Activated CD8-positive, alpha-beta T cell treated with anti-CD3 and anti-CD28 coated beads, Interleukin-2, amount 10 ng/mL, durations not matched to agents 7 days and 5 days (primary cell): ENCODE data around the gene WDR90. TPM values are rescaled to one million over a fixed set of nuclear protein-coding genes. Genes with fewer than 3 reads are reported as not detected.

ENCODE experiments used
- ATAC-seq: fragments of 150-1000 bp; cut with Tn5 transposase; one replicate; pipeline ENCODE4 v1.10.0; 2021; ENCODE audit warnings: moderate library complexity
- CTCF ChIA-PET: fragments of 350-600 bp; sonication (Branson Sonifier 250); formaldehyde crosslinking; loops from one replicate; lab custom pipeline; 2021; ENCODE audit warnings: antibody characterized with exemption; lab: Charles Lee
- POLR2A ChIA-PET: fragments of 350-600 bp; sonication (Branson Sonifier 250); formaldehyde crosslinking; loops from one replicate; lab custom pipeline; 2021; ENCODE audit warnings: antibody characterized with exemption; lab: Charles Lee
- DNase-seq: peaks from one replicate; pipeline ENCODE4 v3.0.0-alpha.2; 2020
- H3K27ac Mint-ChIP-seq: one replicate; pipeline ENCODE4 v1.8.0; 2021; ENCODE audit warnings: mild to moderate bottlenecking, mixed read lengths
- H3K27me3 Mint-ChIP-seq: one replicate; pipeline ENCODE4 v1.8.0; 2021; ENCODE audit warnings: low read depth, mixed read lengths
- H3K36me3 Mint-ChIP-seq: one replicate; pipeline ENCODE4 v1.8.0; 2021; ENCODE audit warnings: low read depth, mixed read lengths
- H3K4me1 Mint-ChIP-seq: one replicate; pipeline ENCODE4 v1.8.0; 2021; ENCODE audit warnings: low read depth, mixed read lengths
- H3K4me3 Mint-ChIP-seq: one replicate; pipeline ENCODE4 v1.8.0; 2021; ENCODE audit warnings: mild to moderate bottlenecking, mixed read lengths
- H3K9me3 Mint-ChIP-seq: one replicate; pipeline ENCODE4 v1.8.0; 2022; ENCODE audit warnings: mixed read lengths; ENCODE audit not compliant: insufficient read depth
- total RNA-seq, 2 experiments: library from RNA; stranded (reverse); gene quantifications; one replicate each; pipeline ENCODE4 v1.2.3, GENCODE V29; 2021

The WDR90 gene
- 100 to 1,000 TPM in 1 of 2 experiments, 10 to 100 TPM in 1; 96.8 to 106 TPM for total RNA-seq

DNA sequence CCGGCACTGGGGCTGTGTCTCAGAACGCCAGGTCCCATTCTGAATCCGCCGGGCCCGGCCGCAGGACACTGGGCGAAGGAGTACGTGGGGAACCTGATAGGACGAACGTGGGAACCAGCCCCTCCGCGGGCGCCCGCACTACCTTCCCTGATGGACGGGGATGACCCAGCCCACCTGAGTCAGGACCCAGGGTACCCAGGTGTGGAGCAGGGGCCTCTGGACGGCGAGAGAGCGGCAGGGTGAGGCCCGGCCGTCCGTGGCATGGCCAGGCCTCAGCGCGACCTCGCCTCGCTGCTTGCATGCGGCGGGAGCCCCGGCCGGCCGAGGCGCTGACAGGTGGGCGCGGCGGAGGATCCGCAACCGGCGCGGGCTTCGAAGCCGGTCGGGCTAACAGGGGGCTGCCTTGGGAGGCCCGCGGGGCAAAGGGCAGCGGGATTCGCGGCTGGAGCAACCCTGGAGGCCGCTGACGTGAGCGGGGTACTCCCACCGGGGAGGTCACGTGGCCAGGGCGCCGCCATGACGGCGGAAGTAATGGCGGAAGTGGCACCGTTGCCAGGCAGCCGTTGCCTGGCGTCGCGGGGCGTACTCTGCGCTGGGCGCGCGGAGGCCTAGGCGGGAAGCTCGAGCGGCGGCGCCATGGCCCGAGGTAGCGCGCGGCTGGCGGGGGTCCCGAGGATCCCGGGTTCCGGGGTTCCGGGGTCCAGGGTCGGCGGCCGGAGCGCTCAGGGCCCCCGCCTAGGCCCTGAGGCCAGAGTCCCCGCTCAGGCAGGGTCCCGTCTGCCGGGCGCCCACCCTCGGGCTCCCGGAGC lies at the start of gene WDR90:
Gene WDR90, plus strand, starts transcription at position 585 of the 809 bp plus-strand sequence. Its CDS starts 52 bp downstream, at position 637.
- peaks cover 15% of the 10 kb centered on the region for H3K4me1 Mint-ChIP-seq
- peak within 1 kb of the TSS; percentile 78 for H3K27ac Mint-ChIP-seq
- DNase-seq (peak; percentile 95), ATAC-seq (peak; percentile 84)
- CTCF ChIA-PET = interaction anchor here (0.7 to 2.6 kb wide), 4 partner anchors 12 to 70 kb away, joined by 3 to 16 read pairs (median 4); partner anchors contain the start of genes METTL26 and RHOT2
- H3K9me3 Mint-ChIP-seq = no peaks in the 10 kb centered on the region
- POLR2A ChIA-PET = interaction anchor here (0.6 to 1.1 kb wide), 4 partner anchors 10 to 79 kb away, joined by 3 read pairs; partner anchors contain the start of genes PIGQ and RHOT2
- H3K36me3 Mint-ChIP-seq = peaks cover 8% of the 10 kb centered on the region
- H3K4me3 Mint-ChIP-seq = peak within 1 kb of the TSS; percentile 78
- H3K27me3 Mint-ChIP-seq = no peaks in the 10 kb centered on the region

DNA sequence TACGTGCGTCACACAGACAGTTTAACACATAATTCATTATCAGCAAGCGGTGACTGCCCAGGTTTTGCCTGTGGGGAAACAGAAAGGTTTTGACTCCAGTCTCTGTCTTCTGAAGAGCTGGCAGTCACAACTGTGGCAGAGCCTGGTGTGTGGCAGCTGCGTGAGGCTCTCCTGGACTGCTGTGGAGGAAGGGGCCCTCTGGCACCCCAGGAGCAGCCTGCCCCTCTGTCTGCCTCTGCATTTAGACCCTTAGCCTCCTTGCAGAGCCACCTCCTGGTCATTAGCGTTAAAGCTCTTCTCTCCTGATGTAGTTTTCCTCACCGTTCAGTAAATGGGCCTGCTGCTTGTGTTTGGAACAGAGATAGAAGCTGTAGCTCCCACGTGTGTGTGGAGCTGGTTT lies 48.4 kb upstream of the WDR90 start:
- no peak for DNase-seq
- Mint-ChIP-seq H3K4me3 (no peak overlapping the region), H3K36me3 (peaks cover 11% of the 10 kb centered on the region), H3K27ac (no peak overlapping the region), H3K4me1 (peaks cover 2% of the 10 kb centered on the region), H3K27me3 (no peaks in the 10 kb centered on the region), H3K9me3 (no peaks in the 10 kb centered on the region)
- ChIA-PET CTCF (interaction anchor here (0.9 to 2.0 kb wide), 4 partner anchors 9 to 218 kb away, joined by 3 to 5 read pairs (median 3); partner anchors contain the start of gene METTL26), POLR2A (interaction anchor here (0.6 kb wide), 1 partner anchor 47 kb away, joined by 3 read pairs; no protein-coding TSS in a partner anchor)
- ATAC-seq = no peak

DNA sequence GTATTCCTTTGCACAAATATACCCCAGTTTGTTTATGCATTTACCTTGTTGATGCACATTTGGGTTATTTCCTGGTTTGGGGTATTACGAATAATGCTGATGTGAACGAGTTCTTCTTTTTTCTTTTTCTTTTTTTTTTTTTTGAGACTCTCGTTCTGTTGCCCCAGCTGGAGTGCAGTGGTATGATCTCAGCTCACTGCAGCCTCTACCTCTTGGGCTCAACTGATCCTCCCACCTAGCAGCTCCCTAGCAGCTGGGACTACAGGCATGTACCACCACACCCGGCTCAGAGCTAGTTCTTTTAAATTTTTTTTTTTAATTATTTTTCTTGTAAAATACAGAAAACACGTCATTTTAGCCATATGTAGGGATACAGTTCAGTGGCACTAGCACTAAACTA lies 45.2 kb upstream of the WDR90 start:
- POLR2A ChIA-PET = no interaction called here
- no peak for DNase-seq
- no peaks in the 10 kb centered on the region for H3K27me3 Mint-ChIP-seq
- H3K4me1 Mint-ChIP-seq = peaks cover 2% of the 10 kb centered on the region
- H3K27ac Mint-ChIP-seq = no peak overlapping the region
- no peak overlapping the region for H3K4me3 Mint-ChIP-seq
- ATAC-seq = no peak
- H3K9me3 Mint-ChIP-seq = no peaks in the 10 kb centered on the region
- CTCF ChIA-PET = no interaction called here
- peaks cover 4% of the 10 kb centered on the region for H3K36me3 Mint-ChIP-seq

DNA sequence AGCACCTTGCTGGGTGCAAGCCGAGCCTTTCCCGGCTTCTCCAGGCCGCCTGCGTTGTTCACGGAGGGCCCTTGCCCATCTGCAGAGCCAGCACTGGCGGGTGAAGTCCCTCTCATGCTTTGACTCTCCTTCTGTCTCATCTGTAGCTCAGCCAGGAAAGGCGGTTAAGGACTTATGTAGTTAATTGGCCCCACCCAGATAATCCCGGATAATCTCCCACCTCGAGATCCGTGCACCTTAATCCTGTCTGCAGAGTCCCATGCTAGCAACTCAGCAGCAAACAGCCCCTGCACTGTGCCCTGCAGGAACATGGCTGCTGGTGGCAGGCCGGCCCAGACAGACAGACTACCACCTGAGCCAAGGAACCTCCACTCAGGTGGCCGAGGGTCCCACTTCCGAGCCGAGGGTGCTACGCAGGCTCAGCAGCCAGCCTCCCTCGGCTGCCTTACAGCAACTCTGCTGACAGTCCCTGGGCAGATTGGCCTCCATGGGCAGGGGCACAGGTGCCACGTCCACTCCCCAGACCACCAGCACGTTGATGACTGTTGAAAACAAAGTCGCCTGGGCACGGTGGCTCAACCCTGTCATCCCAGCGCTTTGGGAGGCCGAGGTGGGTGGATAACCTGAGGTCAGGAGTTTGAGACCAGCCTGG lies 42.4 kb upstream of the WDR90 start:
- Mint-ChIP-seq H3K9me3 (no peaks in the 10 kb centered on the region), H3K4me3 (no peak overlapping the region), H3K27ac (no peak overlapping the region), H3K4me1 (peaks cover 7% of the 10 kb centered on the region), H3K27me3 (no peaks in the 10 kb centered on the region), H3K36me3 (peaks cover 2% of the 10 kb centered on the region)
- ATAC-seq (no peak), DNase-seq (no peak)
- ChIA-PET CTCF (no interaction called here), POLR2A (no interaction called here)

DNA sequence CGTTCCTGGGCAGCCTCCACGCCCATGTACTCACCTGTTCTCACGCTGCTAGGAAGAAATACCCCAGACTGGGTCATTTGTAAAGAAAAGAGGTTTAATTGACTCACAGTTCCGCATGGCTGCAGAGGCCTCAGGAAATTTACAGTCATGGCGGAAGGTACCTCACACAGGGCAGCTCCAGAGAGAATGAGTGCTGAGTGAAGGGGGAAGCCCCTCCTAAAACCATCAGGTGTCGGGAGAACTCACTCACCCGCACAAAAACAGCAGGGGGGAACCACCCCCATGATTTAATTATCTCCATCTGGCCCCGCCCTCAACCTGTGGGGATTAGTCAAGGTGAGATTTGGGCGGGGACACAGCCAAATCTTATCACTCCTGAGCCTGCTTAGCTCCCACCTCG lies 41.1 kb upstream of the WDR90 start:
- Mint-ChIP-seq H3K36me3 (peaks cover 2% of the 10 kb centered on the region), H3K4me1 (peaks cover 4% of the 10 kb centered on the region), H3K27me3 (no peaks in the 10 kb centered on the region), H3K4me3 (no peak overlapping the region), H3K9me3 (no peaks in the 10 kb centered on the region), H3K27ac (no peak overlapping the region)
- ChIA-PET POLR2A (no interaction called here), CTCF (interaction anchor here (0.9 kb wide), 1 partner anchor 29 kb away, joined by 3 read pairs; no protein-coding TSS in a partner anchor)
- ATAC-seq (no peak), DNase-seq (no peak)

DNA sequence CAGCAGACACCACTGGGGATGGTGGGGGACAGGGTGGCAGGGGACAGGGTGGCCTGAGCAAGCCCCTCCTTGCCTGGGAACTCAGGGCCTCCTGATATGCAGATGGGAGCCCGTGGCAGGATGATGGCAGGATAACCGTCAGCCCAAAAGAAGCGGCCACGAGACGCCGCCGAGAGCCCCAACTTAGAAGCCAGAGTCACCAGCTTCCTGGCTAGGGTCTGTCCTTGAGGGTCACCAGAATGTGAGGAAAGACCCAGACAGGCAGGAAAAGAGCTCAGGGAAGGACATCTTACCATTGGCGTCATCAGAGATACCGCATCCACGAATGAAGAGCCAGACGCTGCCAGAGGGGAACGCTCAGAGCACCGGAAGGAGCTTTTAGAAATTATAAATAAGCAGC lies 39.8 kb upstream of the WDR90 start:
- ChIA-PET CTCF (interaction anchor here (1.4 kb wide), 1 partner anchor 8 kb away, joined by 5 read pairs; no protein-coding TSS in a partner anchor), POLR2A (interaction anchor here (1.1 kb wide), 1 partner anchor 19 kb away, joined by 3 read pairs; no protein-coding TSS in a partner anchor)
- ATAC-seq (no peak), DNase-seq (no peak)
- peaks cover 4% of the 10 kb centered on the region for H3K4me1 Mint-ChIP-seq
- no peak overlapping the region for H3K27ac Mint-ChIP-seq
- H3K27me3 Mint-ChIP-seq = no peaks in the 10 kb centered on the region
- peaks cover 2% of the 10 kb centered on the region for H3K36me3 Mint-ChIP-seq
- no peak overlapping the region for H3K4me3 Mint-ChIP-seq
- no peaks in the 10 kb centered on the region for H3K9me3 Mint-ChIP-seq

DNA sequence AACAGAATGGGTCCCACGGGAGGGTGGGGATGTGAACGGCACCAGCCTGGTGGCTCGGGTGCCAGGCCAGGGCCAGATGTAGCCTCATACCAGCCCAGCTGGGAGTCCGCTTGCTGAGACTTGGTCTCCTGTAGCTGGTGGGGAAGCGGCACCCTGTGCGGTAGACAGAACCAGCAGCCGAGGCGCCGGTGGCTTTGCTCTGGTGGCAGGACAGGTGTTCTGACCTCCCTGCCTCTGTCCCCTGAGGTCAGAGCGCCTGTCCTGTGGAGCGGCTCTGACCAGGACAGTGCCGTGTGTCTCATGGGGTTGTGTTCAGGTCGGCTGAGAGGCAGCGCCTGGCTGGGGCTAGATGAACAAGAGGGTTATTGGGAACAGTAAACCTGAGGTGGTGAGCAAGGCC lies 39.2 kb upstream of the WDR90 start:
- no peaks in the 10 kb centered on the region for H3K27me3 Mint-ChIP-seq
- ChIA-PET CTCF (interaction anchor here (1.4 kb wide), 1 partner anchor 9 kb away, joined by 5 read pairs; no protein-coding TSS in a partner anchor), POLR2A (interaction anchor here (1.1 kb wide), 1 partner anchor 19 kb away, joined by 3 read pairs; no protein-coding TSS in a partner anchor)
- H3K36me3 Mint-ChIP-seq = peaks cover 2% of the 10 kb centered on the region
- ATAC-seq = no peak
- no peaks in the 10 kb centered on the region for H3K9me3 Mint-ChIP-seq
- no peak overlapping the region for H3K4me3 Mint-ChIP-seq
- H3K4me1 Mint-ChIP-seq = peaks cover 4% of the 10 kb centered on the region
- no peak for DNase-seq
- no peak overlapping the region for H3K27ac Mint-ChIP-seq

DNA sequence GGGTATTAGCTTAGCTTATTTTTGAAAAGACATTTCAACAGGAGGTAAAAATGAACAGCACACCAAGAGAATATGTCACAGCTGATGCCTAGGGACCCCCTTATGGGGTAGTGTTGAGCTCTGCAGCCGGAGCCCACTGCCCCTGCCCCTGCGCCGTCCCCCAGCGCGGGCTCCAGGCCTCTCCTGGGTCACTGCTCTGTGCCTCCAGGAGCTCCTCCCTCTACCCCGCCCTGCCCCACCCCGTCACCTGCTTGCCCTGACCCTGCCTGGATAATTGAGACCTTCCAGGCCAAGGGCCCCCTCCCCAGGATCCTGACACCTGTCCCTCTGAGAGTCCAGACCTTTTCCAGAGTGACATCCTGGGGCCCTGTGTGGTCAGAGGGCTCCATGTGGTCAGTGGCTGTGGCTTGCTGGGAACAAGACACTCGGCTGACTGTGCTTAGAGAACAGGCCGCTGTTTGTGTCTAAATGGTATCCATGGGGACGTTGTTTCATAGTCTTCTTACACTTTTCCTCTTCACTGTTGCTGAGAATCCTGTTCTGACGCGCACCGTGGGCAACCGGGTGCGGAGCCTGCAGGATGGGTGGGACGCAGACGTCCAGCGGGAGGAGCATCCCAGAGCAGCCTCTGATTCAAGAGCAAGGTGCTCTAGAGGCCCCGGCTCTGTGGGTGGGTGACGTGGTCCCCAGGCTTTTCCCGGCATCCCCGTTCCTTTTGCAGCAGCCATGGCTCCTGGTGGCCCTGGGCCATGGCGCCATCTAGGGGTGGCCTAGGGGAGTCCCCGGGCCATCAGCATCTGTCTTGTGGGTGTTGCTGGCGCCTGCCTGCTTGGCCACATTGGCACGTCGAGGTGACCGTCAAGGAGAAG lies 38.4 kb upstream of the WDR90 start:
- Mint-ChIP-seq H3K27me3 (no peaks in the 10 kb centered on the region), H3K9me3 (no peaks in the 10 kb centered on the region), H3K4me1 (peaks cover 4% of the 10 kb centered on the region), H3K36me3 (no peaks in the 10 kb centered on the region), H3K27ac (no peak overlapping the region), H3K4me3 (no peak overlapping the region)
- peak; percentile 47 for DNase-seq
- POLR2A ChIA-PET = interaction anchor here (1.1 kb wide), 1 partner anchor 20 kb away, joined by 3 read pairs; no protein-coding TSS in a partner anchor
- CTCF ChIA-PET = interaction anchor here (1.4 kb wide), 1 partner anchor 10 kb away, joined by 5 read pairs; no protein-coding TSS in a partner anchor
- no peak for ATAC-seq

DNA sequence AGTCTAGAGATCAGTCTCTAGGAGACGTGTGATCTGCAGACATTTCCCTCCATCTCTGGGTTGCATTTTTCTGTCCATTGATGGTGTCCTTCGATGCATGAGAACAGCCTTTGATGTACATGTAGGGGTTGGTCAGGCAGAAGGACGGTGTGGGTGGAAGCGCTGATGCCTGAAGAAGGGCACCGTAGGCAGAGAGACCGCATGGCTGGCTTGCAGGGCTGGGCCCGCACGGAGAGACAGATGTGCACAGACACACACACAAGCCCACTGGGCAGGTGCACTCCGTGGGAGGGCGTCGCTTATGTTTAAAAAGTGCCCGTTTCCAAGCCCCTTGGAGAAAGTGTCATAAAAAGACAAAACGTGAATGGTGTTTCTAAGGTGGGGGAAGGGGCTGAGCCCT lies 34.0 kb upstream of the WDR90 start:
- ChIA-PET POLR2A (no interaction called here), CTCF (no interaction called here)
- no peak for DNase-seq
- ATAC-seq = no peak
- Mint-ChIP-seq H3K4me1 (peaks cover 4% of the 10 kb centered on the region), H3K27me3 (no peaks in the 10 kb centered on the region), H3K4me3 (no peak overlapping the region), H3K36me3 (no peaks in the 10 kb centered on the region), H3K27ac (no peak overlapping the region), H3K9me3 (no peaks in the 10 kb centered on the region)

DNA sequence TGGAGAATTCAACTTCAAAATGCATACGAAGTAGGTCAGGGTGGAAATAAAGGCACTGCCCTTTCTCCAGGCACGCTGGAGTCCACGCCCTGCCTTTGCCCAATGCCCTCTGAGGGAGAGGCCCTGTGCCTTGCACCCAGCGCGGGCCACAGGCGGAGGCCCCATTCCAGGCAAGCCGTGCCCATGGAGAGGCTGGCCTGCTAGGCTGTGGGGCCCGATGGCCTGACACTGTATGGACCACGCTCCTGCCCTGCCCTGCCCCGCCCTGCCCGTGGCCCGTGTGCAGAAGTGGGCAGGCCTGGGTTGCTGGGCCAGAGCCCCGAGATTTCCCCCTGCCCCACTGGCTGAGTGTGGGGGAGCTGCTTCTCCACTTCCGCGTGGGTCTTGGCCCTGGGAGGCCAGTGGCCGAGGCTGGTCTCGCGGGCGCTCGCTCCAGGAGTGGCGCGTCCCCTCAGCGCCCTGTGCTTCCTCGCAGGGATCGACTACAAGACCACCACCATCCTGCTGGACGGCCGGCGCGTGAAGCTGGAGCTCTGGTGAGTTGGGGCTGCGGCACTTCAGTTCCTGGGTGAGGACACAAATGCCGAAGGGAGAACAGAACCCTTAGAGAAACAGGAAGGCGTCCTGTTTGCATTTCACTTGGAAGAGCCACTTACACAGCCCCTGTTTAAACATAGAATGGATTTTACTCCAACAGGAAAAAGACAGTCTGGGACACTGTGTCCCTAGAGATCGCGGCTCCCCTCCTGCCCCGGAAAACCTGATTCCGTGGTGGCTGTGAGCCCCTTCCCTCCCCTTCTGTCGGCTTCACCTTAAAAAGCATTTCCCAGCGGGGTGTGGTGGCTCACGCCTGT lies 32.2 kb upstream of the WDR90 start:
- ATAC-seq (no peak), DNase-seq (no peak)
- H3K9me3 Mint-ChIP-seq = no peaks in the 10 kb centered on the region
- H3K36me3 Mint-ChIP-seq = no peaks in the 10 kb centered on the region
- H3K4me1 Mint-ChIP-seq = no peaks in the 10 kb centered on the region
- CTCF ChIA-PET = no interaction called here
- no peak overlapping the region for H3K4me3 Mint-ChIP-seq
- no peaks in the 10 kb centered on the region for H3K27me3 Mint-ChIP-seq
- POLR2A ChIA-PET = no interaction called here
- H3K27ac Mint-ChIP-seq = no peak overlapping the region
